Breast epithelium (tissue), 3 donors: ENCODE results near the gene MAMDC4.

Source experiments
- POLR2A ChIP-seq: fragments of 450-650 bp; IDR thresholded peaks from one replicate; pipeline ENCODE4 v1.6.1; 2016; ENCODE audit warnings: antibody characterized with exemption, mild to moderate bottlenecking, moderate library complexity
- POLR2AphosphoS5 ChIP-seq, 3 donors: sonication (generic); formaldehyde crosslinking; IDR thresholded peaks; one replicate each; pipeline ENCODE4 v1.6.1; 2017; ENCODE audit warnings: antibody characterized with exemption in 3 of 3
- TF ChIP-seq, protein P1 (sequence below), 3 donors: fragments of 450-650 bp; IDR thresholded peaks; one replicate each; pipeline ENCODE4 v1.5.1; 2016 to 2017; ENCODE audit warnings: antibody characterized with exemption in 3 of 3, mild to moderate bottlenecking in 3 of 3, moderate library complexity in 3 of 3

DNA sequence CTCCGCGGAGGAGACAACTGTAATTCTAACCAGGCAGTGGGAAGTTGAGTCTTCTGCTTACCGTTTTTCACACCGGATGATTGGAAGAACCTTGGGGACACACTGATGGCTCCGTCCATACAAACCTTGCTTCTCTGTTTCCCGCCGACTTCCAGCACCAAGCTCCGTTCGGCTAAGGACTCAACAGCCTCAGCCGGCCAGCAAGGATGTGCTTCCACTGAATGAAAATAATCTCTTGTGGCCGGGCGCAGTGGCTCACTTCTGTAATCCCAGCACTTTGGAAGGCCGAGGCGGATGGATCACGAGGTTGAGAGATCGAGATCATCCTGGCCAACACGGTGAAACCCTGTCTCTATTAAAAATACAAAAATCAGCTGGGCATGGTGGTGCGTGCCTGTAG, 15.8 kb downstream of the MAMDC4 start:
- TF ChIP-seq, protein P1, sequence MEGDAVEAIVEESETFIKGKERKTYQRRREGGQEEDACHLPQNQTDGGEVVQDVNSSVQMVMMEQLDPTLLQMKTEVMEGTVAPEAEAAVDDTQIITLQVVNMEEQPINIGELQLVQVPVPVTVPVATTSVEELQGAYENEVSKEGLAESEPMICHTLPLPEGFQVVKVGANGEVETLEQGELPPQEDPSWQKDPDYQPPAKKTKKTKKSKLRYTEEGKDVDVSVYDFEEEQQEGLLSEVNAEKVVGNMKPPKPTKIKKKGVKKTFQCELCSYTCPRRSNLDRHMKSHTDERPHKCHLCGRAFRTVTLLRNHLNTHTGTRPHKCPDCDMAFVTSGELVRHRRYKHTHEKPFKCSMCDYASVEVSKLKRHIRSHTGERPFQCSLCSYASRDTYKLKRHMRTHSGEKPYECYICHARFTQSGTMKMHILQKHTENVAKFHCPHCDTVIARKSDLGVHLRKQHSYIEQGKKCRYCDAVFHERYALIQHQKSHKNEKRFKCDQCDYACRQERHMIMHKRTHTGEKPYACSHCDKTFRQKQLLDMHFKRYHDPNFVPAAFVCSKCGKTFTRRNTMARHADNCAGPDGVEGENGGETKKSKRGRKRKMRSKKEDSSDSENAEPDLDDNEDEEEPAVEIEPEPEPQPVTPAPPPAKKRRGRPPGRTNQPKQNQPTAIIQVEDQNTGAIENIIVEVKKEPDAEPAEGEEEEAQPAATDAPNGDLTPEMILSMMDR (IDR thresholded peaks at IDR 0.05), result no peak
- TF ChIP-seq POLR2A (no peak), POLR2AphosphoS5 (IDR thresholded peaks at IDR 0.05) (no peak)
